ENCODE results near the gene BAZ2B.

DNA sequence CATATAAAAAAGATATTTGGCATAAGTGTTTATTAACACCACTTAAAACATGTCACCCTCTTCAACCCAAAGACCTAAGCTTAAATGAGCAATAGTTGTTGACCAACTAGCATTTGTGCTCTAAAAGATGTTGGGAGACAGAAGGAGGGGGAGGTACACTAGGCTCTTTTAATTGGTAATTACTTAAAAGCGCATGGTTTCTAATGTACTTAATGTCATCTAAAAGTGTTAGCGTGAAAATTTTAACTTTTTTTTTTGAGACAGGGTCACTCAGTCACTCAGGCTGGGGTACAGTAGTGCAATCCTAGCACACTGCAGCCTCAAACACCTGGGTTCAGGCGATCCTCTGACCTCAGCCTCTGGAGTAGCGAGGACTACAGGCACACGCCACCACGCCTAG, 335.3 kb downstream of the BAZ2B start:
- TF ChIP-seq, protein P1, sequence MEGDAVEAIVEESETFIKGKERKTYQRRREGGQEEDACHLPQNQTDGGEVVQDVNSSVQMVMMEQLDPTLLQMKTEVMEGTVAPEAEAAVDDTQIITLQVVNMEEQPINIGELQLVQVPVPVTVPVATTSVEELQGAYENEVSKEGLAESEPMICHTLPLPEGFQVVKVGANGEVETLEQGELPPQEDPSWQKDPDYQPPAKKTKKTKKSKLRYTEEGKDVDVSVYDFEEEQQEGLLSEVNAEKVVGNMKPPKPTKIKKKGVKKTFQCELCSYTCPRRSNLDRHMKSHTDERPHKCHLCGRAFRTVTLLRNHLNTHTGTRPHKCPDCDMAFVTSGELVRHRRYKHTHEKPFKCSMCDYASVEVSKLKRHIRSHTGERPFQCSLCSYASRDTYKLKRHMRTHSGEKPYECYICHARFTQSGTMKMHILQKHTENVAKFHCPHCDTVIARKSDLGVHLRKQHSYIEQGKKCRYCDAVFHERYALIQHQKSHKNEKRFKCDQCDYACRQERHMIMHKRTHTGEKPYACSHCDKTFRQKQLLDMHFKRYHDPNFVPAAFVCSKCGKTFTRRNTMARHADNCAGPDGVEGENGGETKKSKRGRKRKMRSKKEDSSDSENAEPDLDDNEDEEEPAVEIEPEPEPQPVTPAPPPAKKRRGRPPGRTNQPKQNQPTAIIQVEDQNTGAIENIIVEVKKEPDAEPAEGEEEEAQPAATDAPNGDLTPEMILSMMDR (IDR thresholded peaks at IDR 0.05 in 8 of 11, conservative IDR thresholded peaks at IDR 0.05 in 3 of 11), result no peak
- TF ChIP-seq POLR2A (IDR thresholded peaks at IDR 0.05), result no peak
